A549 (cell line): ENCODE results near the gene CHMP4A. TPM values are rescaled to one million over a fixed set of nuclear protein-coding genes. Genes with fewer than 3 reads are reported as not detected.

Experiments used
- ATAC-seq, 2 experiments: fragments of 200-7000 bp in 1 of 2; fragments of >200 bp in 1 of 2; cut with Nextera tagmentation in 1 of 2; cut with Tn5 transposase in 1 of 2; 3 replicates each; pipeline versions ENCODE4 v1.8.0 to v1.9.1; 2018 to 2020; ENCODE audit warnings: mild to moderate bottlenecking in 1 of 2, moderate library complexity in 1 of 2
- CTCF ChIA-PET: fragments of 300-600 bp; sonication (Branson Sonifier 250); formaldehyde crosslinking; extraction: SDS; loops from one replicate; lab custom pipeline; 2021; ENCODE audit warnings: antibody characterized with exemption, inconsistent platforms; lab: Yijun Ruan, JAX
- POLR2A ChIA-PET: fragments of 350-600 bp; formaldehyde crosslinking; extraction: SDS; loops from one replicate; lab custom pipeline; 2021; ENCODE audit warnings: antibody characterized with exemption, inconsistent platforms; lab: Yijun Ruan, JAX
- DNase-seq, 2 experiments: peaks; one replicate each; pipeline versions ENCODE4 v3.0.0 to v3.0.0-alpha.2; 2011 to 2016; ENCODE audit warnings: low read depth in 1 of 2, low spot score in 1 of 2
- FAIRE-seq: peaks from 2 replicates; lab custom pipeline; 2011; peaks lifted over from hg19 to GRCh38; lab: Jason Lieb, UNC
- H3K27ac ChIP-seq, 2 experiments: fragments of >200 bp; sonication (Bioruptor Twin); formaldehyde crosslinking; 3 replicates each; pipeline ENCODE4 v1.5.1; 2016 to 2017
- H3K4me1 ChIP-seq: fragments of >200 bp; sonication (Bioruptor Twin); formaldehyde crosslinking; 3 replicates; pipeline ENCODE4 v1.6.1; 2016
- H3K4me2 ChIP-seq: fragments of >200 bp; sonication (Bioruptor Twin); formaldehyde crosslinking; 3 replicates; pipeline ENCODE4 v1.6.1; 2016
- H3K4me3 ChIP-seq: fragments of >200 bp; sonication (Bioruptor Twin); formaldehyde crosslinking; 3 replicates; pipeline ENCODE4 v1.5.1; 2016
- H3K9me3 ChIP-seq: fragments of >200 bp; sonication (Bioruptor Twin); formaldehyde crosslinking; 3 replicates; pipeline ENCODE4 v1.6.1; 2016
- BCL3 ChIP-seq: fragments of >200 bp; sonication (Bioruptor Twin); formaldehyde crosslinking; IDR thresholded peaks from 3 replicates; pipeline ENCODE4 v1.6.1; 2016
- CBX2 ChIP-seq: fragments of 200-600 bp; sonication (generic); IDR thresholded peaks from 2 replicates; pipeline ENCODE4 v1.6.1; 2016; ENCODE audit warnings: low read depth, mild to moderate bottlenecking, borderline replicate concordance
- CTCF ChIP-seq: fragments of >200 bp; sonication (Bioruptor Twin); formaldehyde crosslinking; IDR thresholded peaks from 3 replicates; pipeline ENCODE4 v1.5.1; 2016
- E2F6 ChIP-seq: IDR thresholded peaks from 2 replicates; pipeline ENCODE4 v1.6.1; 2012; ENCODE audit warnings: low read depth, borderline replicate concordance
- EHMT2 ChIP-seq: fragments of 200-600 bp; sonication (generic); IDR thresholded peaks from 2 replicates; pipeline ENCODE4 v1.6.1; 2016; ENCODE audit warnings: antibody characterized with exemption, low read depth, mild to moderate bottlenecking, moderate library complexity
- ELK1 ChIP-seq: fragments of 150-350 bp; IDR thresholded peaks from 2 replicates; pipeline ENCODE4 v1.6.1; 2014; ENCODE audit warnings: low read depth, mild to moderate bottlenecking, low read length
- FOXS1 ChIP-seq: fragments of 250-450 bp; sonication (Bioruptor Pico); IDR thresholded peaks from 2 replicates; pipeline ENCODE4 v1.5.0; 2020; ENCODE audit warnings: mild to moderate bottlenecking, moderate library complexity
- GATA3 ChIP-seq: IDR thresholded peaks from 2 replicates; pipeline ENCODE4 v1.6.1; 2012; ENCODE audit warnings: borderline replicate concordance
- HEYL ChIP-seq: fragments of 250-450 bp; sonication (Bioruptor Pico); IDR thresholded peaks from 2 replicates; pipeline ENCODE4 v1.8.0; 2021; ENCODE audit warnings: mild to moderate bottlenecking, moderate library complexity
- HMGXB4 ChIP-seq: fragments of 250-450 bp; sonication (Bioruptor Pico); IDR thresholded peaks from 2 replicates; pipeline ENCODE4 v1.5.0; 2021; ENCODE audit warnings: mild to moderate bottlenecking, moderate library complexity, borderline replicate concordance
- HOXA7 ChIP-seq: fragments of 250-450 bp; sonication (Bioruptor Pico); IDR thresholded peaks from 2 replicates; pipeline ENCODE4 v1.5.0; 2020; ENCODE audit warnings: mild to moderate bottlenecking, moderate library complexity
- HOXB5 ChIP-seq: fragments of 250-450 bp; sonication (Bioruptor Pico); IDR thresholded peaks from 2 replicates; pipeline ENCODE4 v1.5.0; 2020; ENCODE audit warnings: mild to moderate bottlenecking, moderate library complexity
- KDM5A ChIP-seq: fragments of 200-600 bp; sonication (generic); IDR thresholded peaks from 2 replicates; pipeline ENCODE4 v1.6.1; 2016; ENCODE audit warnings: antibody characterized with exemption, mild to moderate bottlenecking
- MAX ChIP-seq: IDR thresholded peaks from 2 replicates; pipeline ENCODE4 v1.6.1; 2012
- MYC ChIP-seq: IDR thresholded peaks from 2 replicates; pipeline ENCODE4 v1.6.1; 2012; ENCODE audit warnings: mild to moderate bottlenecking, inconsistent platforms, low read length, improper control_type of control experiment, borderline replicate concordance
- NFE2L2 ChIP-seq: fragments of 150-350 bp; conservative IDR thresholded peaks from 2 replicates; pipeline ENCODE4 v1.6.1; 2014; ENCODE audit warnings: low read length
- NPAS2 ChIP-seq: fragments of 250-450 bp; sonication (Bioruptor Pico); IDR thresholded peaks from 2 replicates; pipeline ENCODE4 v1.8.0; 2022; ENCODE audit warnings: mild to moderate bottlenecking, moderate library complexity, borderline replicate concordance
- RAD21 ChIP-seq, 2 experiments: fragments of >200 bp in 1 of 2; sonication (Bioruptor Twin) in 1 of 2; formaldehyde crosslinking in 1 of 2; IDR thresholded peaks in 1 of 2; conservative IDR thresholded peaks in 1 of 2; 2 replicates in 1 of 2; 3 replicates in 1 of 2; pipeline ENCODE4 v1.6.1; 2012 to 2018; ENCODE audit warnings: inconsistent platforms in 1 of 2
- ZFP36 ChIP-seq: fragments of 450-650 bp; IDR thresholded peaks from 2 replicates; pipeline ENCODE4 v1.6.1; 2014; ENCODE audit warnings: borderline replicate concordance; ENCODE audit not compliant: partially characterized antibody
- WGBS: methylation state at CpG from one replicate; pipeline ENCODE4 v1.1.6; 2017; ENCODE audit errors: missing lambda C conversion rate; 5-methylcytosine and 5-hydroxymethylcytosine counted together
- polyA plus RNA-seq, 4 experiments: library from polyadenylated mRNA; depleted of rRNA in 3 of 4; stranded (reverse); fragments of >200 nt; fragmentation: RNase III in 1 of 4; extraction: RNeasy Plus Mini Kit Qiagen cat#74134 plus additional on column Dnase treatment in 1 of 4; gene quantifications; 2 replicates in 3 of 4; 3 replicates in 1 of 4; pipeline ENCODE4 v1.2.3, GENCODE V29; 2011 to 2017

Gene CHMP4A
- polyA plus RNA-seq, 2 of the 4 experiments (the other 2 are of a cell fraction), result 102 to 112 TPM

- DNase-seq (no peak), FAIRE-seq (no peak), ATAC-seq (no peak)
- ChIA-PET CTCF (interaction anchor here (1.0 to 1.3 kb wide), 3 partner anchors 17 to 119 kb away, joined by 3 to 6 read pairs (median 4); partner anchors contain the start of gene IRF9), POLR2A (interaction anchor here (1.1 to 2.3 kb wide), 2 partner anchors 12 to 18 kb away, joined by 5 to 7 read pairs; partner anchors contain the start of genes IPO4 and TM9SF1)
- no peak for TF ChIP-seq MYC
- no peak for TF ChIP-seq MAX
- no peak for TF ChIP-seq HEYL (CRISPR knock-in tag)
- TF ChIP-seq NFE2L2, result no peak
- no peak for TF ChIP-seq HOXA7 (CRISPR knock-in tag)
- no peak for TF ChIP-seq ELK1
- no peak for TF ChIP-seq E2F6
- TF ChIP-seq BCL3, result no peak
- no peak for TF ChIP-seq KDM5A
- TF ChIP-seq ZFP36, result no peak
- no peak for TF ChIP-seq RAD21 (conservative IDR thresholded peaks at IDR 0.05 in 1 of 2, IDR thresholded peaks at IDR 0.05 in 1 of 2)
- no peak for TF ChIP-seq HMGXB4 (CRISPR knock-in tag)
- TF ChIP-seq NPAS2 (CRISPR knock-in tag), result no peak
- no peak for TF ChIP-seq CBX2
- no peak for TF ChIP-seq CTCF
- no peak for TF ChIP-seq EHMT2
- TF ChIP-seq FOXS1 (CRISPR knock-in tag), result no peak
- no peak for TF ChIP-seq GATA3
- TF ChIP-seq HOXB5 (CRISPR knock-in tag), result no peak
- WGBS, result 87% methylated on average over 12 of the region's 12 CpGs
- Histone ChIP-seq H3K4me2 (no peak overlapping the region), H3K27ac (no peak overlapping the region), H3K9me3 (no peaks in the 10 kb centered on the region), H3K4me1 (no peaks in the 10 kb centered on the region), H3K4me3 (no peak overlapping the region)
These were observed 36.1 kb downstream of the CHMP4A start for GRCh38 chr14:24177041-24177825.
